Sigmoid colon (tissue), 7 donors: Measurements from ENCODE around the gene SLC34A3. TPM values are rescaled to one million over a fixed set of nuclear protein-coding genes. Genes with fewer than 3 reads are reported as not detected.

Source experiments
- DNase-seq: peaks from one replicate; pipeline ENCODE4 v3.0.0-alpha.2; 2019
- H3K27ac ChIP-seq, 4 donors: fragments of 200-600 bp; sonication (generic); one replicate each; pipeline ENCODE4 v1.5.1; 2016 to 2019; ENCODE audit warnings: mild to moderate bottlenecking in 1 of 4
- H3K27me3 ChIP-seq, 3 donors: fragments of 200-600 bp; sonication (generic); one replicate each; pipeline ENCODE4 v1.5.1; 2019; ENCODE audit warnings: mild to moderate bottlenecking in 1 of 3
- H3K36me3 ChIP-seq, 4 donors: fragments of 200-600 bp; sonication (generic); one replicate each; pipeline ENCODE4 v1.5.1; 2016 to 2019
- H3K4me1 ChIP-seq, 4 donors: fragments of 200-600 bp; sonication (generic); one replicate each; pipeline ENCODE4 v1.5.1; 2017 to 2019
- H3K4me3 ChIP-seq, 4 donors: fragments of 200-600 bp; sonication (generic); one replicate each; pipeline ENCODE4 v1.5.1; 2017 to 2019; ENCODE audit warnings: mild to moderate bottlenecking in 2 of 4, moderate library complexity in 1 of 4
- H3K9me3 ChIP-seq, 4 donors: fragments of 200-600 bp in 3 of 4; sonication (generic) in 3 of 4; one replicate each; pipeline versions ENCODE4 v1.5.1 to v1.6.1; 2013 to 2019
- EP300 ChIP-seq, 4 donors: sonication (generic); formaldehyde crosslinking; IDR thresholded peaks; one replicate each; pipeline ENCODE4 v1.6.1; 2017; ENCODE audit warnings: antibody characterized with exemption in 4 of 4
- POLR2A ChIP-seq, 2 donors: fragments of 450-650 bp; IDR thresholded peaks; one replicate each; pipeline ENCODE4 v1.6.1; 2016; ENCODE audit warnings: antibody characterized with exemption in 2 of 2, mild to moderate bottlenecking in 2 of 2, moderate library complexity in 2 of 2
- POLR2AphosphoS5 ChIP-seq, 4 donors: sonication (generic); formaldehyde crosslinking; IDR thresholded peaks; one replicate each; pipeline ENCODE4 v1.6.1; 2017; ENCODE audit warnings: antibody characterized with exemption in 4 of 4
- WGBS, 2 donors: extraction: QIAGEN DNeasy Blood & Tissue Kit; methylation state at CpG; one replicate each; pipeline ENCODE4 v1.1.7; 2013; 5-methylcytosine and 5-hydroxymethylcytosine counted together
- intact Hi-C: fragments of 100-400 bp; cut with DNase I; formaldehyde crosslinking; loops from one replicate; pipeline ENCODE4 v1.15.1; 2023
- polyA plus RNA-seq, 3 donors: library from polyadenylated mRNA; stranded (reverse); fragments of 200-250 nt; gene quantifications; one replicate each; pipeline ENCODE4 v1.2.3, GENCODE V29; 2013
- total RNA-seq, 4 donors: library from RNA; depleted of rRNA; stranded (reverse); fragments of >200 nt; gene quantifications; one replicate each; pipeline ENCODE4 v1.1.0, GENCODE V29; 2016
- TF ChIP-seq, protein P1 (sequence below), 4 experiments: fragments of 450-650 bp in 3 of 4; fragments of 200-600 bp in 1 of 4; IDR thresholded peaks; one replicate each; pipeline ENCODE4 v1.5.1; 2016 to 2019; ENCODE audit warnings: antibody characterized with exemption in 4 of 4, mild to moderate bottlenecking in 3 of 4, moderate library complexity in 2 of 4
- donor health status: healthy with polysubstance abuse.
- donor health status: Bipolar disorder and iron deficiency.
- donor health status: healthy.

SLC34A3 gene
- total and polyA plus RNA-seq, 7 donors = not detected

DNA sequence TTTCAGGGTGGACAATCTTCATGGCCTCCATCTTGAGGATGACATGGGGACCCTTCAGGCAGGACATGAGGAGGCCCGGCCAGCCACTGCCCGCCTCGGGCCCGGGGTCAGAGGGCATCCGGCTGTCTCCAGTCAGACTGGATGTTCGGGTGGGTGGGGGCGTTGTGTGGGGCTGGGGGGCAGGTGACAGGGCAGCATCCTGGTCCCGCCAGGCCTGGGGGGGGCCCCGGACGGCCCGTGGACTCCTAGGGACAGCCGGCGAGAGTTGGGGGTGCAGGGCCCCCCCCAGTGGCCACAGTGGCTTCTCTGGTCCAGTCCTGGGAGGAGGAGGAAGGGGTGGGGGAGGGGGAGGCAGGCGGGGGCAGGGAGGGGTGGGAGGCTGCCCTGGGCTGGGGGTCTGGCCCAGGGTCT, 9.6 kb upstream of the SLC34A3 start:
- WGBS, 2 donors = 77 to 86% methylated on average over 14 of the region's 14 CpGs
- Histone ChIP-seq H3K4me1 (peaks cover 0 to 31% (median 24%) of the 10 kb centered on the region in 4 donors), H3K4me3 (peak overlapping the region; percentile 37 to 65 (median 60)), H3K36me3 (peaks cover 0 to 4% (median 0%) of the 10 kb centered on the region in 4 donors), H3K27ac (no peak overlapping the region), H3K9me3 (no peaks in the 10 kb centered on the region), H3K27me3 (no peaks in the 10 kb centered on the region)
- no peak for DNase-seq
- TF ChIP-seq EP300 (IDR thresholded peaks at IDR 0.05) = no peak
- TF ChIP-seq, protein P1, sequence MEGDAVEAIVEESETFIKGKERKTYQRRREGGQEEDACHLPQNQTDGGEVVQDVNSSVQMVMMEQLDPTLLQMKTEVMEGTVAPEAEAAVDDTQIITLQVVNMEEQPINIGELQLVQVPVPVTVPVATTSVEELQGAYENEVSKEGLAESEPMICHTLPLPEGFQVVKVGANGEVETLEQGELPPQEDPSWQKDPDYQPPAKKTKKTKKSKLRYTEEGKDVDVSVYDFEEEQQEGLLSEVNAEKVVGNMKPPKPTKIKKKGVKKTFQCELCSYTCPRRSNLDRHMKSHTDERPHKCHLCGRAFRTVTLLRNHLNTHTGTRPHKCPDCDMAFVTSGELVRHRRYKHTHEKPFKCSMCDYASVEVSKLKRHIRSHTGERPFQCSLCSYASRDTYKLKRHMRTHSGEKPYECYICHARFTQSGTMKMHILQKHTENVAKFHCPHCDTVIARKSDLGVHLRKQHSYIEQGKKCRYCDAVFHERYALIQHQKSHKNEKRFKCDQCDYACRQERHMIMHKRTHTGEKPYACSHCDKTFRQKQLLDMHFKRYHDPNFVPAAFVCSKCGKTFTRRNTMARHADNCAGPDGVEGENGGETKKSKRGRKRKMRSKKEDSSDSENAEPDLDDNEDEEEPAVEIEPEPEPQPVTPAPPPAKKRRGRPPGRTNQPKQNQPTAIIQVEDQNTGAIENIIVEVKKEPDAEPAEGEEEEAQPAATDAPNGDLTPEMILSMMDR (IDR thresholded peaks at IDR 0.05) = no peak
- TF ChIP-seq POLR2AphosphoS5 (IDR thresholded peaks at IDR 0.05) = no peak
- TF ChIP-seq POLR2A (IDR thresholded peaks at IDR 0.05) = no peak
- intact Hi-C loops = loop anchor here (5.0 kb wide), 1 partner anchor 34 kb away; the partner anchor contains the start of genes ANAPC2 and SSNA1

DNA sequence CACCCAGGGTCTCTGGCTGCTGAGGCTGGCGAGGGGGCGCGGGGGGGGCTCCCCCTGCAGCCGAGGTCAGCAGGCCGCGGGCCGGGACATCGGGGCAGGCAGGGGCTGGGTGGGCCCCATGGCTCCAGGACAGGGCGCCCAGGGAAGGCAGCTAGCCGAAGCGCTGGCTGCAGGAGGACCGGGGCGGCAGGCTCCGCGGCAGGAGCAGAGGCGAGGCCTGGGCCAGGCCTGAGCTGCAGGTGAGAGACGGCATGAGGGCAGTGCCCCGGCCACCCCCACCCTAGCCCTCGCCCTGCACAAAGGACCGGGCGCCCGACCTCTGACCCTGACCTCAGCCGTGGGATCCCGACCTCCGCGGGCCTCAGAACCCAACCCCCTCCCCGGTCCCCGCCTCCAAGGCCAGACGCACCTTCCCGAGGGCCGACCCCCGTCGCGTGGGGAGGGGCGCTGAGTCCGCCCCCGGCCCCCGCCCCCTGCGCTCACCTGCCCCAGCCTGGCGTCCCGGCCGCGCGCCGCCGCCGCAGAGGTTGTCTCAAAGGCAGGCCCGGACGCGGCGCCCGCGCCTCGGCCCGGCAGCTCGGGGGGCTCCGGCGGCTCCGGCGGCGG, 9.1 kb upstream of the SLC34A3 start:
- intact Hi-C loops = loop anchor here (2.0 to 5.0 kb wide), 3 partner anchors 19 to 107 kb away; partner anchors contain the start of genes ANAPC2, DPP7, SSNA1 and TUBB4B
- peaks cover 0 to 31% (median 24%) of the 10 kb centered on the region in 4 donors for H3K4me1 ChIP-seq

DNA sequence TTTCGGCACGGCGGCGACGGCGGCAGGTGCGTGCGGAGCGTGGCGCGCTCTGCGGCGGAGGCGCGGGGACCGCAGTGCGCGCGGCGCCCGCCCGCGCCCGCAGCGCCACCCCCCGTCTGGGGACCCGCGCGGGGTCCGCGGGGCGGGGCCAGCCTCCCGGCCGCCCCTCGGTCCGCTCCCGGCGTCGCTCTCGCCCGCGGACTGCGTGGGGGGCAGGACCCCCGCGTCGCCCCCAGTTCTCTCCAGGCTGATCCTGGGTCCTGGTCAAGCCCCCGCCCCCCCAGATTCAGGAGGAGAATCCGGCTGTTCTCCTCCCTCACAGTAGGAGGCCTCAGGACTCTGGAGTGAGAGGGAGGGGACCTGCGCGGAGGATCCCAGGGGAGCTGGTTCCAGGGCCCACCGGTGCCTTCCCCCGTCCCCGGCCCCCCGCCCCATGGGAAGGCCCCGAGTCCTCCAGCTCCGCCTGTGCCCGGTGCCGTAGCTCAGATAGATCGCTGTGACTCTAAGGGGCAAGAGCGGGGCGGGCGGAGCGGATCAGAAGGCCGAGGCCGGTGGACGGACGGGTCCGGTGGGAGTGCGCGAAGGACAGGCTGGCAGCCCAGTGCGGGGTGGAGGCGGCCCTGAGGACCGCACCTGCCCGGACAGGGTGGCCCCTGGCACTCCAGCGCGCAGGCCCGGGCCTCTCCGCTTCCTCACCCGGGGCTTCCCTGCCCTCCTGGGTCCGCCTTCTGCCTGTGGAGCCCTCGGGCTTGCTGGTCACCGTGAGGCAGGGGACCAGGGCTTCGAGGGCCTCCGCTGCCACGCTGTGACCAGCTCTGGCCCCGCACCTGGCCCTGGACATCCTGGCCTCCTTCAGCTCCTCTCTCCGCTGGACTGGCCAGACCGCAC, 8.3 kb upstream of the SLC34A3 start, which contains the start of gene RNF208:
Gene RNF208, minus strand, starts transcription at position 51 of the 888 bp plus-strand sequence. CDS start 1,028 bp downstream, outside the sequence.
- Histone ChIP-seq H3K4me3 (peak within 1 kb of the TSS; percentile 54 to 65 (median 60)), H3K4me1 (peaks cover 0 to 30% (median 24%) of the 10 kb centered on the region in 4 donors), H3K27ac (peak within 1 kb of the TSS; percentile 84 to 91 (median 88)), H3K27me3 (no peaks in the 10 kb centered on the region), H3K9me3 (no peaks in the 10 kb centered on the region), H3K36me3 (no peaks in the 10 kb centered on the region)
- TF ChIP-seq POLR2A (IDR thresholded peaks at IDR 0.05) (no peak), EP300 (IDR thresholded peaks at IDR 0.05) (no peak), POLR2AphosphoS5 (IDR thresholded peaks at IDR 0.05) (no peak)
- TF ChIP-seq, protein P1 (IDR thresholded peaks at IDR 0.05) = no peak
- no peak for DNase-seq
- WGBS, 2 donors = 2 to 3% methylated on average over 88 of the region's 88 CpGs
- intact Hi-C loops = loop anchor here (1.0 to 5.0 kb wide), 4 partner anchors 18 to 108 kb away; partner anchors contain the start of genes ANAPC2, DPP7, SSNA1 and TUBB4B

More for the DNA sequence above, 9.1 kb upstream of the SLC34A3 start:
- TF ChIP-seq EP300 (IDR thresholded peaks at IDR 0.05) (no peak), POLR2A (IDR thresholded peaks at IDR 0.05) (no peak), POLR2AphosphoS5 (IDR thresholded peaks at IDR 0.05) (no peak)
- TF ChIP-seq, protein P1 (IDR thresholded peaks at IDR 0.05) = no peak
- Histone ChIP-seq H3K27me3 (no peaks in the 10 kb centered on the region), H3K27ac (peak overlapping the region in 1 of 4 donors; percentile 31), H3K4me3 (peak overlapping the region; percentile 37 to 65 (median 60)), H3K36me3 (no peaks in the 10 kb centered on the region), H3K9me3 (no peaks in the 10 kb centered on the region)
- DNase-seq = no peak
- WGBS, 2 donors = 4 to 8% methylated on average over 61 of the region's 61 CpGs

DNA sequence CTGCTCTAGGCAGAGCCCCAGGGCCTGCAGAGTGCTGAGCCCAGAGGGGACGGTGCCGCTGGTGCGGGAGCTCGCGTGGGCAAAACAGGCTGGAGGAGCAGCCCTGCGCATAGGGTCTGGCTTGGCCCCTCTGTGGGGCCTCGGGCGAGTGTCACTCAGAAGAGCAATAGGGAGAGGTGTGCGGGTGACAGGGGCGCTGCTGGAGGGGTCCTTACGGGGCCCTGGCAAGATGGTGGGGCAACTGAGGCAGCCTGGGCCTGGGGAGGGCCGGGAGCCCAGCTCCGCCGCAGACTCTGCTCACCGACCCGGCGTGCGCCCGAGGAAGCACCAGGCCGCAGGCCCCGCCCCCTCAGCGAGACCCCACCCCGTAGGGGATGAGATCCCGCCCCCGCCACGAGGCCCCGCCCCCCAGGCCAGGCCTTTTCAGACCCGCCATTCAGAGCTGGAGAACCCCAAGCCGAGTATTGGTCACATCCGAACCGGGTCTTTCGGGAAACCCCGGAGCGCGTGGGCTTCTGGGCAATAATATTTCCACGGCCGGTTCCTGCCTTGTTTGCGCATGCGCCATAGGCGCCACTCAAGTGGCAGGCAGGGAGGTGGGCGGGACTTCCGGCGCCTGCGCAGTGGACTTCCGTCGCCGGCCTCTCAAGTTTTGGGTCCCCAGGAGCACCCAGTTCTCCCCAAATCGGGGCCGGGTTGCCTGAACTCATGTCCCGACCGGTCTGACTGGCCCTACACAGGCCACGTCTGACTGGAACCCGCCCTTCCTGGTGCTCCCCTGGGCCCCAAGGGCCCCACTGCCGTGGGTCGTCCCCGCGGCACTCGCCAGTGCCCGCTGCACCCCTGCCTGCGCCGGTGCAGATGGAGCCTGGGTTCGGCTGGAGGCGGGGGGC, 7.4 kb upstream of the SLC34A3 start:
- Histone ChIP-seq H3K36me3 (no peaks in the 10 kb centered on the region), H3K4me1 (peaks cover 0 to 31% (median 24%) of the 10 kb centered on the region in 4 donors), H3K4me3 (peak overlapping the region; percentile 54 to 65 (median 60)), H3K27me3 (peaks cover under 1 to 4% (median 4%) of the 10 kb centered on the region in 3 donors), H3K9me3 (no peaks in the 10 kb centered on the region), H3K27ac (peak overlapping the region; percentile 84 to 91 (median 88))
- TF ChIP-seq POLR2A (IDR thresholded peaks at IDR 0.05) (peak; percentile 15 to 19), EP300 (IDR thresholded peaks at IDR 0.05) (peak in 1 of 4 donors; percentile 64), POLR2AphosphoS5 (IDR thresholded peaks at IDR 0.05) (peak; percentile 50 to 78 (median 71))
- TF ChIP-seq, protein P1 (IDR thresholded peaks at IDR 0.05) = no peak
- intact Hi-C loops = loop anchor here (1.0 to 5.0 kb wide), 4 partner anchors 17 to 109 kb away; partner anchors contain the start of genes ANAPC2, DPP7, SSNA1 and TUBB4B
- peak; percentile 99 for DNase-seq
- 1% methylated on average over 63 of the region's 63 CpGs for WGBS, 2 donors
